PC-9 (cell line): ENCODE data around the gene SRP68.

Source experiments
- EZH2 ChIP-seq: fragments of 200-600 bp; sonication (generic); IDR thresholded peaks from 2 replicates; pipeline ENCODE4 v1.8.0; 2017; ENCODE audit warnings: antibody characterized with exemption, low read depth
- TF ChIP-seq, protein P1 (sequence below): fragments of 200-600 bp; sonication (generic); conservative IDR thresholded peaks from 2 replicates; pipeline ENCODE4 v1.6.1; 2017; ENCODE audit warnings: mixed run types, antibody characterized with exemption, mild to moderate bottlenecking, moderate library complexity

DNA sequence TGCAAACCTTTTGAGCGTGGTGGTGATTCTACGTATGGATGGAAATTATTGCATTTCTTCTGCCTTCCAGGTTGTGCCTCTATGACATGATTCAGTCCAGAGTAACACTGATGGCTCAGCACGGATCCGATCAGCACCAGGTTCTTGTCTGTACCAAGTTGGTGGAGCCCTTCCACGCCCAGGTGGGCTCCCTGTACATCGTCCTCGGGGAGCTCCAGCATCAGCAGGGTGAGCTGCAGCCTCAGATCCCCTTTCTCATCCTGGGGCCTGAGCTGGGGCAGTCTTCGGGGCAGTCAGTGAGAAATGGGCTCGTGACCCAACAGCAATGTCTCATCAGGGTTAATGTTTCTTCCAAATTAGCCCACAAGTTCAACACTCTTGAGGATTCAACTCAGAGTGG lies 80.9 kb downstream of the SRP68 start:
- TF ChIP-seq, protein P1, sequence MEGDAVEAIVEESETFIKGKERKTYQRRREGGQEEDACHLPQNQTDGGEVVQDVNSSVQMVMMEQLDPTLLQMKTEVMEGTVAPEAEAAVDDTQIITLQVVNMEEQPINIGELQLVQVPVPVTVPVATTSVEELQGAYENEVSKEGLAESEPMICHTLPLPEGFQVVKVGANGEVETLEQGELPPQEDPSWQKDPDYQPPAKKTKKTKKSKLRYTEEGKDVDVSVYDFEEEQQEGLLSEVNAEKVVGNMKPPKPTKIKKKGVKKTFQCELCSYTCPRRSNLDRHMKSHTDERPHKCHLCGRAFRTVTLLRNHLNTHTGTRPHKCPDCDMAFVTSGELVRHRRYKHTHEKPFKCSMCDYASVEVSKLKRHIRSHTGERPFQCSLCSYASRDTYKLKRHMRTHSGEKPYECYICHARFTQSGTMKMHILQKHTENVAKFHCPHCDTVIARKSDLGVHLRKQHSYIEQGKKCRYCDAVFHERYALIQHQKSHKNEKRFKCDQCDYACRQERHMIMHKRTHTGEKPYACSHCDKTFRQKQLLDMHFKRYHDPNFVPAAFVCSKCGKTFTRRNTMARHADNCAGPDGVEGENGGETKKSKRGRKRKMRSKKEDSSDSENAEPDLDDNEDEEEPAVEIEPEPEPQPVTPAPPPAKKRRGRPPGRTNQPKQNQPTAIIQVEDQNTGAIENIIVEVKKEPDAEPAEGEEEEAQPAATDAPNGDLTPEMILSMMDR, result no peak
- TF ChIP-seq EZH2, result no peak
